ENCODE data around the gene ADPRHL1.
"Not testable (repeated sequence)": the region's sequence is repeated elsewhere in the genome, so short reads cannot be mapped to it uniquely, and the experiment has no call there.

Gene ADPRHL1

GRCh38 chr13:113455384-113455783, 2.1 kb upstream of the ADPRHL1 start:
- TF ChIP-seq, protein P1, sequence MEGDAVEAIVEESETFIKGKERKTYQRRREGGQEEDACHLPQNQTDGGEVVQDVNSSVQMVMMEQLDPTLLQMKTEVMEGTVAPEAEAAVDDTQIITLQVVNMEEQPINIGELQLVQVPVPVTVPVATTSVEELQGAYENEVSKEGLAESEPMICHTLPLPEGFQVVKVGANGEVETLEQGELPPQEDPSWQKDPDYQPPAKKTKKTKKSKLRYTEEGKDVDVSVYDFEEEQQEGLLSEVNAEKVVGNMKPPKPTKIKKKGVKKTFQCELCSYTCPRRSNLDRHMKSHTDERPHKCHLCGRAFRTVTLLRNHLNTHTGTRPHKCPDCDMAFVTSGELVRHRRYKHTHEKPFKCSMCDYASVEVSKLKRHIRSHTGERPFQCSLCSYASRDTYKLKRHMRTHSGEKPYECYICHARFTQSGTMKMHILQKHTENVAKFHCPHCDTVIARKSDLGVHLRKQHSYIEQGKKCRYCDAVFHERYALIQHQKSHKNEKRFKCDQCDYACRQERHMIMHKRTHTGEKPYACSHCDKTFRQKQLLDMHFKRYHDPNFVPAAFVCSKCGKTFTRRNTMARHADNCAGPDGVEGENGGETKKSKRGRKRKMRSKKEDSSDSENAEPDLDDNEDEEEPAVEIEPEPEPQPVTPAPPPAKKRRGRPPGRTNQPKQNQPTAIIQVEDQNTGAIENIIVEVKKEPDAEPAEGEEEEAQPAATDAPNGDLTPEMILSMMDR (IDR thresholded peaks at IDR 0.05; ENCODE audit: insufficient read depth, low read depth, low read length, missing control alignments), result no peak
- no peak overlapping the region for H3K4me3 ChIP-seq (ENCODE audit: low read depth, low read length)
- no peak for DNase-seq (ENCODE audit: low read depth)

DNA sequence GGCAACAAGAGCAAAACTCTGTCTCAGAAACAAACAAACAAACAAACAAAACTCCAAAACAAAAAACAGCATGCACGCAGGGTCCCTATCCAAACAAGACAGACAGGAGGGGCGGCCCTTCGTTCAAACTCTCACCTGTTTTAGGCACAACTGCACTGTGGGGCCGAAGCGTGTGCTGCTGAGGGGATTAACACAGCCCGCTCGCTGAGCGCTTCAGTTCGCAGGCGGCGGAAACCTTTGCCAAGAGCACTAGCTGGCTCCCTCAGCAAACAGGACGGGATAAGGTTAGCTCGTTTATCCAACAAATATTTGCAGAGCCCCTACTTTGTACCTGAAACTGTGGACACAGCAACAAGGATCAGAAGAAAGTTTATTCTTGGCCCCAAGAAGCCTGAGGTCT, 1.6 kb upstream of the ADPRHL1 start:
- TF ChIP-seq, protein P1 (IDR thresholded peaks at IDR 0.05; ENCODE audit: insufficient read depth, low read depth, low read length, missing control alignments), result no peak
- DNase-seq (ENCODE audit: low read depth), result no peak
- no peak overlapping the region for H3K4me3 ChIP-seq (ENCODE audit: low read depth, low read length)

DNA sequence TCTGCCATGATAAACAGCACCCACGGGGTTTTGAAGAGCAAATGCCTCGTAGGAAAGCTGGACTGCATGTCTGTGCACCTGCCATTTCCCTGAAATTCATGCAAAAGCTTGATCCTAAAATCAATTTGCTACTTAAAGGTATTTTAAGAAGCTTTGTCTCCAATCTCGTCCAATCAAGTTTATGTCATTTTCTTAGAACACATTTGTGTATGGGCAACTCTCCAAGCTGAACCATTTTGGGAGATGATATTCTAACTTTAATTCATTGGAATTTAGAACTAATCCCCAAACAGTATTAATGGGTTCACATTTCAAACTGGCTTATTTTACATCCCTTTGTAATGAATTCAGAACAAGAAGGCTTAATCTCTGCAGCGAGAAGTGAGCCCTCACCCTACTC, 822 bp downstream of the ADPRHL1 start:
- TF ChIP-seq, protein P1 (IDR thresholded peaks at IDR 0.05; ENCODE audit: insufficient read depth, low read depth, low read length, missing control alignments), result no peak

DNA sequence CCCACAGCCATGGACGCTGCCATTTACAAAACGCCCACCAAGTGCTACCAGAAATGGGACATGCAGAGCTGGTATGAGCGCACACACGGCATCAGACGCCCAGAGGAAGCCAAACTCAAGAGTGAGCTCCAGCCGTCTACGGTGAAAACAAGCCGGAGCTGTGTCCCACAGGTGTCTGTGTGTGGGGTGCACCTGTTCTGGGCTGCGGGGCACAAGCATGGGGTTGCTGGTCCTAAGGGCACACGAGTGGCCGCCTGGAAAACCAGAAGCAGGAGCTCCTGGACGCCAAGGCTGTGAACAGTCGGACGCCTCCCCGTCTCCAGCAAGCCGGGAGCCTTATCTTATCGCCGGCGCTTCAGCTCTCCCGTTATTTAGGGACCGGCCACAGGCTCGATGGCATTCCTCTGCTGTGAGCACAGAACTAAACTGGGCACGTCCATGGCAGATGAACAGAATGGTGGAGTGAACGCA, 1.3 kb downstream of the ADPRHL1 start:
- no peak overlapping the region for H3K4me3 ChIP-seq (ENCODE audit: low read depth, low read length)
- TF ChIP-seq, protein P1 (IDR thresholded peaks at IDR 0.05; ENCODE audit: insufficient read depth, low read depth, low read length, missing control alignments), result no peak
- no peak for DNase-seq (ENCODE audit: low read depth)

More for the DNA sequence above, 822 bp downstream of the ADPRHL1 start:
- H3K4me3 ChIP-seq (ENCODE audit: low read depth, low read length), result no peak overlapping the region
- no peak for DNase-seq (ENCODE audit: low read depth)

DNA sequence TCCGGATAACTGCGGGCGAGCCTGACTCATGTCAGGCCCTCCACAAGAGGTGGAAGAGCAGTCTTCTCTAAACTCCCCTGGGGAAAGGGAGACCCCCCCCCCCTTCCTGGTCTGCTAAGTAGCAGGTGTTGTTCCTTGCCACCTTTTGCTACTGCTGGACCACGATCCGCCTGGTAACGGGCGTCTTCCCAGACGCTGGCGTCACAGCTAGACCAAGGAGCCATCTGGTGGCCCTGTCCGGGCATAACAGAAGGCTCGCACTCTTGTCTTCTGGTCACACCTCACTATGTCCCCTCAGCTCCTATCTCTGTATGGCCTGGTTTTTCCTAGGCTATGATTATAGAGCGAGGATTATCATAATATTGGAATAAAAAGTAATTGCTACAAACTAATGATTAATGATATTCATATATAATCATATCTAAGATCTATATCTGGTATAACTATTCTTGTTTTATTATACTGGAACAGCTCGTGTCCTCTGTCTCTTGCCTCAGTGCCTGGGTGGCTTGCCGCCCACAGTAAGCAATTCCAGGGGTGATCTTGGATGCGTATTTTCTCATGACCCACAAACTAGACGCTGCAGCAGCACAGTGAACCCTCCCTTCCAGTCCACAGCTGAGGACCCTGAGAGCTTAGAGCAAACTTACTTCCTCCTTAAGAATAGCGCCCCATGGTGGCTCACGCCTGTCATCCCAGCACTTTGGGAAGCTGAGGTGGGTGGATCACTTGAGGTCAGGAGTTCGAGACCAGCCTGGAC, 2.2 kb downstream of the ADPRHL1 start:
- DNase-seq (ENCODE audit: low read depth), result peak; percentile 44
- not testable (repeated sequence) for H3K4me3 ChIP-seq (ENCODE audit: low read depth, low read length)
- TF ChIP-seq, protein P1 (IDR thresholded peaks at IDR 0.05; ENCODE audit: insufficient read depth, low read depth, low read length, missing control alignments), result peak; percentile 34

GRCh38 chr13:113450348-113450744, 2.9 kb downstream of the ADPRHL1 start:
- not testable (repeated sequence) for H3K4me3 ChIP-seq (ENCODE audit: low read depth, low read length); DNase-seq (ENCODE audit: low read depth)

GRCh38 chr13:113449693-113450347, 3.5 kb downstream of the ADPRHL1 start:
- TF ChIP-seq, protein P1 (IDR thresholded peaks at IDR 0.05; ENCODE audit: insufficient read depth, low read depth, low read length, missing control alignments), result no peak
- peak overlapping the region; percentile 43 for H3K4me3 ChIP-seq (ENCODE audit: low read depth, low read length)
- no peak for DNase-seq (ENCODE audit: low read depth)
